Choroid plexus epithelial cell (primary cell): ENCODE results near the gene FBN2.

Experiments used
- DNase-seq: peaks from one replicate; pipeline ENCODE4 v3.0.0-alpha.2; 2010; ENCODE audit warnings: low read depth
- H3K4me3 ChIP-seq: 2 replicates; pipeline ENCODE4 v1.5.1; 2011; ENCODE audit warnings: low read depth, mild to moderate bottlenecking, control low read depth, low read length, moderate library complexity
- TF ChIP-seq, protein P1 (sequence below): conservative IDR thresholded peaks from 2 replicates; pipeline ENCODE4 v1.5.1; 2011; ENCODE audit warnings: low read depth, mild to moderate bottlenecking, control low read depth, inconsistent platforms, low read length, moderate library complexity

FBN2 gene

DNA sequence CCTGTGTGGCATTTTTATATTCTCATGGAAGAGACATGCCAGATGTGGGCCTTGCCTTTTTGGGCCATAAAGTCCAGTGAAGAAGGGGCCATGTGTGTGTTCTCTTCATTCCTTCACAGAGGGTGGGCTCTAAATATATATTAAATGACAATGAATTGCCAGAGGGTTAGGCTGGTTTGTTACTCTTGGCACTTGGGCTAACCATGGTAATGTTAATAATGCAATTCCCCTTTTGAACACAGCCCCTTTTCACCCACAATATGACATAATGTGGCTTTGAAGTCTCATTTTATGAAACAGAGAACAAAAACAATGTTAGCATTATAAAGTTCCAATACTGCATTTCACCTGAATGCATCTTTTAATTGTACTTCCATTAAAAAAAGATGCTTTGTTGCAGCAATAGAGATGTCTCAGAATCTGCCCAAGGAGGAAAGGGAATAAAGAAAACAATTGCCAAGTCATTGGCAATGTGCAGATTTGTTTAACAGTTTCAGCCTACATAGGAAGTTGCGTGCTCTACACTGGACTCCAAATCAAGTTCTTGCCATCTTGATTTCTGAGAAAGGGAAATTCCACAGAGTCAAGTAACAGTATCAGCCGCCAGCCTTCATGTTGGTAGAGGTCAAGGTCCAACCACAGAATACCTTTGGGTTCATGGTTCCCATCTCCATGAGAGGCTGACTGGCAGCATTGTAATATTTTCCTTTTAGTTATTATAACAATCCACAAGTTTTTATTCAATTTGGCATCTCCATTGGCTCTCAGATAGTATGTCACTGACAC is 312.6 kb downstream of the FBN2 start:
- no peak overlapping the region for H3K4me3 ChIP-seq
- TF ChIP-seq, protein P1, sequence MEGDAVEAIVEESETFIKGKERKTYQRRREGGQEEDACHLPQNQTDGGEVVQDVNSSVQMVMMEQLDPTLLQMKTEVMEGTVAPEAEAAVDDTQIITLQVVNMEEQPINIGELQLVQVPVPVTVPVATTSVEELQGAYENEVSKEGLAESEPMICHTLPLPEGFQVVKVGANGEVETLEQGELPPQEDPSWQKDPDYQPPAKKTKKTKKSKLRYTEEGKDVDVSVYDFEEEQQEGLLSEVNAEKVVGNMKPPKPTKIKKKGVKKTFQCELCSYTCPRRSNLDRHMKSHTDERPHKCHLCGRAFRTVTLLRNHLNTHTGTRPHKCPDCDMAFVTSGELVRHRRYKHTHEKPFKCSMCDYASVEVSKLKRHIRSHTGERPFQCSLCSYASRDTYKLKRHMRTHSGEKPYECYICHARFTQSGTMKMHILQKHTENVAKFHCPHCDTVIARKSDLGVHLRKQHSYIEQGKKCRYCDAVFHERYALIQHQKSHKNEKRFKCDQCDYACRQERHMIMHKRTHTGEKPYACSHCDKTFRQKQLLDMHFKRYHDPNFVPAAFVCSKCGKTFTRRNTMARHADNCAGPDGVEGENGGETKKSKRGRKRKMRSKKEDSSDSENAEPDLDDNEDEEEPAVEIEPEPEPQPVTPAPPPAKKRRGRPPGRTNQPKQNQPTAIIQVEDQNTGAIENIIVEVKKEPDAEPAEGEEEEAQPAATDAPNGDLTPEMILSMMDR, result no peak
- DNase-seq, result no peak

DNA sequence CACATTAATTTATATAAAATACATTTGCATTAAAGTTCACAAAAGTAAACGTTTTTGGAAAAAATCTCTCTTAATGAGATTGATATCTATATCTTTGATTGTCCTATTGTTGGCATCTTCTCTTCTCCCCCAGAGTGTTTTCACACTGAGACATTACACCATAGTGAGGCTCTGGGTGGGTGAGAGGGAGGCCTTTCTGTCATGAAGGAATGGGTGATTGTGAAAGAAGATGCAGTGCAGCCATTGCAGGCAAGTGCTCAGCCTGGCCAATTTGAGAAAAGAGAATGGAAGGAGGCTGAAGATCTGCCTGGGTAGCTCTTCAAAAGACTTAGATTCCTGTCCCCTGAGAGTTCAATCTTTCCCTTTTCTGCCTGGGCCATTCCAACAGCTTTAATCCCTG is 313.7 kb downstream of the FBN2 start:
- peak; percentile 46 for DNase-seq

DNA sequence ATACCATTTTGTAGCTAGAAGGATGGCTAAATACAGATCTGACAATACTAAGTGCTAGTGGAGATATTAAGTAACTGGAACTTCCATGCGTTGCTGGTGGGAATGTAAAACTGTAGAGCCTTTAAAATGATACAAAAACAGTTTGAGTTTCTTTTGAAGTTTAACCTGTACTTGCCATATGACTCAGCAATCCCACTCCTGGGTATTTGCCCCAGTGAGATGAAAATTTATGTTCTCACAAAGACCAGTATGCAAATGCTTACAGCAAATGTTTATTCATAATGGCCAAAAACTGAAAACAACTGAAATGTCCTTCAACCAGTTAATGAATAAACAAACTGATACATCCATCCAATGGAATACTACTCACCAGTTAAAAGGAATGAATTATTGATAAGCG is 317.2 kb downstream of the FBN2 start:
- TF ChIP-seq, protein P1, result no peak
- DNase-seq, result no peak
- no peak overlapping the region for H3K4me3 ChIP-seq

More for the DNA sequence above, 313.7 kb downstream of the FBN2 start:
- no peak overlapping the region for H3K4me3 ChIP-seq
- TF ChIP-seq, protein P1, result no peak

DNA sequence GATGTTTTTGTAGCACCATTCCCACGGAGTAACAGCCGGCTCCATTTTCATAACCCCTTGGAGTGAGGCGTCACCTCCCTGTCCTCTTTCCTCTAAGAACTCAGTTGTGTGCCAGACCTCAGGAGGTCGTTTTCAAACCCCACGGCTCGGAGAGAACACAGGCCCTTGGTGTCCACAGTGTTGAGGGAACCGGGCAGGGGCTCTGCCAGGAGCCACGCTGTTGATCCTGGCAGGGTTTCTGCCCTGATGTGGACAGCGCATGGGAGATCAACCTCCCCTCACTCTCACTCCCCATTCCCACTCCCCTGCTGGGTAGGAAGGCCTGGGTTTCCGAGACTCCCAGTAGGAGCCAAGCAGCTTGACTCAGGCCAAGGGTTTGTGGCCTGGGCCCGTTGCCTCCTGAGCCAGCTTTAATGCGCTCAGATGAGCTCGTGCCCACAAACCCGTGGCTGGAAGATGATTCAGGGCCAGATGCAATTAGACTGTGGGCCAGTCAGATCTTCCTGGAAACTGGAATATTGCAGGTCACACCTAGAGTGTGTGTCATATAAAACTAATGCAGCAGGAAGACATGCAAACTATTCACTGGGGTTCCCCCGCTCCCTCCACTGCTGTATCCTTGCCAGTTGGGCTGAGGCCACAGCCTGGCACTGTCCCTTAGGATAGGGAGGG is 321.0 kb downstream of the FBN2 start:
- H3K4me3 ChIP-seq, result no peak overlapping the region
- DNase-seq, result peak; percentile 76
- TF ChIP-seq, protein P1, result no peak

DNA sequence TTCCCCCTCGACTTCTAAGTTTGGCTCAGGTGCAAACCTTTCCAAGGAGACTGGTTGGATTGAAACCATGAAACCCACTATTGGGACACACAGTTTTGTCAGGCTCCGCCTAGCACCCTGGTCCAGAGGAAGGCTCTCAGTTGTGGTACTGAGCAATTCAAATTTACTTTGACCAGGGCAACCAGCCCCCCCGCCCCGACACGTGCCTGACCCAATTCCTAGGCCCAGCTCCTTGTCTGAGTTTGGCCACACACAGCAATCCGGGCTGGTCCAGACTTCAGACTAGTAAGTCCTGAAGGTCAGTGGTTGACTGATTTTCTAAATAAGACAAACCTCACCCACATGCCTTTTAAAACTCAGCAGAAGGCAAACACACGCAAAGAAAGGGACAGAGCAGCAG is 321.8 kb downstream of the FBN2 start:
- TF ChIP-seq, protein P1, result no peak
- H3K4me3 ChIP-seq, result no peak overlapping the region
- no peak for DNase-seq

DNA sequence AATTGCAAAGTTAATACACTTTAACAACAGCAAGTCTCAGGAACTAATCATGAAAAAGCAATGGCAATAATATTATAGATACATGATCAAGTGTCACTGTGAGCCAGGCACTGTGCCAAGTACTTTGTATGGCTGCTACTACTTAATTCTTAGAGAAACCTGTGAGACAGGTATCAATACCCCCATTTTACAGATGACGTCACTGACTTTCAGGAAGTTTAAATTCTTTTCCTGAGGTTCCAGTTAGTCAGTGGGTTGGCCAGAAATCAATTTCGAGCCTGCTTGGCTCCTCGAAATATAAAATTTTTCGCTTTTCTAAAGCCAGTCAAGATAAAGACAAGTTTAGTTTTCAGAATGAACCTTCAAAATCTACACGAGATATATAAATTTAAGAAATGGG is 324.2 kb downstream of the FBN2 start:
- TF ChIP-seq, protein P1, result no peak
- H3K4me3 ChIP-seq, result no peak overlapping the region
- DNase-seq, result no peak
